ENCODE data around the gene FASN.

DNA sequence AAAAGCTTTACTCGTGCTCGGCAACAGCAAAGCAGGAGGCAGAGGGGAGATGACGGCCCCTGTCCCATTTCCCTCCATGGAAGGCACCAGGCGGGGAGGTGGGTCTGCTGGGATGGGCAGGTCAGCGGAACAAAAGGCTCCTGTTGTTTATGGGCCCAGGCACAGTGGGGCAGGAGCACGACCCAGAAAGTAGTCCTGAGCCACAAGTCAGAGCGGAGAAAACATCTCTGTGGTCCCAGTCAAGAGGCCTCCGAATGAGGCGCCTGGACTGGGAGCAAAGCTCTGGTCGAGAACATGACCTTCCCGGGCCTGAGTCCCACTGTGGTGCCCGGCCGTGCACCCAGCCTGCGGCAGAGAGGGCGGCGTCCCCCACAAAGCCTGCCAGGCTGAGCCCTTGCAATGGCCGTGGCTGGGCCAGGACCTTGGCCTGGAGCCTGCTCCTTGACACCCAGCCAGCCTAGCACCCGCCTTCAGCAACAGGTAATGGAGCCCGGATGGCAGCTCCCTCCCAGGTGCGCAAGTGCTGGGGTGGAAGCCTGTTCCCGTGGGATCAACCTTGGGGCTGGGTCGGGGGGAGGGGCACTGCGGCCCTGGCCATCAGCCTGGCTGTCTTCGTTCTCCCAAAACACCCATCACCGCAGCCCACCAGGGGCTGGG, 50.0 kb downstream of the FASN start:
- TF ChIP-seq, protein P1, sequence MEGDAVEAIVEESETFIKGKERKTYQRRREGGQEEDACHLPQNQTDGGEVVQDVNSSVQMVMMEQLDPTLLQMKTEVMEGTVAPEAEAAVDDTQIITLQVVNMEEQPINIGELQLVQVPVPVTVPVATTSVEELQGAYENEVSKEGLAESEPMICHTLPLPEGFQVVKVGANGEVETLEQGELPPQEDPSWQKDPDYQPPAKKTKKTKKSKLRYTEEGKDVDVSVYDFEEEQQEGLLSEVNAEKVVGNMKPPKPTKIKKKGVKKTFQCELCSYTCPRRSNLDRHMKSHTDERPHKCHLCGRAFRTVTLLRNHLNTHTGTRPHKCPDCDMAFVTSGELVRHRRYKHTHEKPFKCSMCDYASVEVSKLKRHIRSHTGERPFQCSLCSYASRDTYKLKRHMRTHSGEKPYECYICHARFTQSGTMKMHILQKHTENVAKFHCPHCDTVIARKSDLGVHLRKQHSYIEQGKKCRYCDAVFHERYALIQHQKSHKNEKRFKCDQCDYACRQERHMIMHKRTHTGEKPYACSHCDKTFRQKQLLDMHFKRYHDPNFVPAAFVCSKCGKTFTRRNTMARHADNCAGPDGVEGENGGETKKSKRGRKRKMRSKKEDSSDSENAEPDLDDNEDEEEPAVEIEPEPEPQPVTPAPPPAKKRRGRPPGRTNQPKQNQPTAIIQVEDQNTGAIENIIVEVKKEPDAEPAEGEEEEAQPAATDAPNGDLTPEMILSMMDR (IDR thresholded peaks at IDR 0.05) = no peak
- TF ChIP-seq GATA3 (IDR thresholded peaks at IDR 0.05; ENCODE audit: borderline replicate concordance) = no peak

All from A549 (cell line).